Sigmoid colon (tissue), 4 donors: Measurements from ENCODE around the gene GPATCH1.

ENCODE experiments used
- CTCF ChIP-seq, 4 experiments: fragments of 450-650 bp in 3 of 4; fragments of 200-600 bp in 1 of 4; IDR thresholded peaks; one replicate each; pipeline ENCODE4 v1.5.1; 2016 to 2019; ENCODE audit warnings: antibody characterized with exemption in 4 of 4, mild to moderate bottlenecking in 3 of 4, moderate library complexity in 2 of 4
- EP300 ChIP-seq, 4 donors: sonication (generic); formaldehyde crosslinking; IDR thresholded peaks; one replicate each; pipeline ENCODE4 v1.6.1; 2017; ENCODE audit warnings: antibody characterized with exemption in 4 of 4
- POLR2A ChIP-seq, 2 donors: fragments of 450-650 bp; IDR thresholded peaks; one replicate each; pipeline ENCODE4 v1.6.1; 2016; ENCODE audit warnings: antibody characterized with exemption in 2 of 2, mild to moderate bottlenecking in 2 of 2, moderate library complexity in 2 of 2
- POLR2AphosphoS5 ChIP-seq, 4 donors: sonication (generic); formaldehyde crosslinking; IDR thresholded peaks; one replicate each; pipeline ENCODE4 v1.6.1; 2017; ENCODE audit warnings: antibody characterized with exemption in 4 of 4

GRCh38 chr19:33086955-33087354, 6.0 kb downstream of the GPATCH1 start:
- TF ChIP-seq CTCF (IDR thresholded peaks at IDR 0.05): no peak
- TF ChIP-seq POLR2A (IDR thresholded peaks at IDR 0.05): no peak
- no peak for TF ChIP-seq POLR2AphosphoS5 (IDR thresholded peaks at IDR 0.05)
- TF ChIP-seq EP300 (IDR thresholded peaks at IDR 0.05): no peak
